Astrocyte of the spinal cord (primary cell): ENCODE measurements around the gene IGSF9B.

Experiments
- DNase-seq: peaks from one replicate; pipeline ENCODE4 v3.0.0; 2011; ENCODE audit warnings: low read depth, low spot score
- H3K4me3 ChIP-seq: 2 replicates; pipeline ENCODE4 v1.5.1; 2011; ENCODE audit warnings: low read depth, mild to moderate bottlenecking, low read length, moderate library complexity
- CTCF ChIP-seq: IDR thresholded peaks from 2 replicates; pipeline ENCODE4 v1.5.1; 2012; ENCODE audit warnings: low read depth, mild to moderate bottlenecking, low read length, inconsistent platforms
- in situ Hi-C: cut with HindIII; loops from 2 replicates; pipeline ENCODE4 v1.10.0; 2017; ENCODE audit warnings: low sequenced_read_pairs

IGSF9B gene

GRCh38 chr11:133940034-133940433, 16.7 kb downstream of the IGSF9B start:
- TF ChIP-seq CTCF: no peak
- in situ Hi-C loops: no loop called here

GRCh38 chr11:133939558-133939957, 17.2 kb downstream of the IGSF9B start:
- no peak overlapping the region for H3K4me3 ChIP-seq
- DNase-seq: no peak
- no peak for TF ChIP-seq CTCF
- in situ Hi-C loops: no loop called here

More at GRCh38 chr11:133940034-133940433, 16.7 kb downstream of the IGSF9B start:
- DNase-seq: no peak
- no peak overlapping the region for H3K4me3 ChIP-seq

GRCh38 chr11:133938166-133938565, 18.6 kb downstream of the IGSF9B start:
- H3K4me3 ChIP-seq: no peak overlapping the region
- no peak for DNase-seq
- in situ Hi-C loops: no loop called here
- TF ChIP-seq CTCF: no peak

GRCh38 chr11:133937468-133937867, 19.3 kb downstream of the IGSF9B start:
- no peak overlapping the region for H3K4me3 ChIP-seq
- in situ Hi-C loops: no loop called here
- no peak for DNase-seq
- no peak for TF ChIP-seq CTCF

GRCh38 chr11:133937015-133937414, 19.8 kb downstream of the IGSF9B start:
- no peak overlapping the region for H3K4me3 ChIP-seq
- in situ Hi-C loops: no loop called here
- TF ChIP-seq CTCF: no peak
- DNase-seq: no peak

GRCh38 chr11:133936592-133936991, 20.2 kb downstream of the IGSF9B start:
- H3K4me3 ChIP-seq: no peak overlapping the region
- no peak for DNase-seq
- in situ Hi-C loops: no loop called here
- no peak for TF ChIP-seq CTCF

- in situ Hi-C loops: no loop called here
- TF ChIP-seq CTCF: no peak
- no peak overlapping the region for H3K4me3 ChIP-seq
- DNase-seq: no peak
Measured at GRCh38 chr11:133936136-133936535, 20.6 kb downstream of the IGSF9B start.
